ENCODE results near the gene COL8A2.

COL8A2 gene

DNA sequence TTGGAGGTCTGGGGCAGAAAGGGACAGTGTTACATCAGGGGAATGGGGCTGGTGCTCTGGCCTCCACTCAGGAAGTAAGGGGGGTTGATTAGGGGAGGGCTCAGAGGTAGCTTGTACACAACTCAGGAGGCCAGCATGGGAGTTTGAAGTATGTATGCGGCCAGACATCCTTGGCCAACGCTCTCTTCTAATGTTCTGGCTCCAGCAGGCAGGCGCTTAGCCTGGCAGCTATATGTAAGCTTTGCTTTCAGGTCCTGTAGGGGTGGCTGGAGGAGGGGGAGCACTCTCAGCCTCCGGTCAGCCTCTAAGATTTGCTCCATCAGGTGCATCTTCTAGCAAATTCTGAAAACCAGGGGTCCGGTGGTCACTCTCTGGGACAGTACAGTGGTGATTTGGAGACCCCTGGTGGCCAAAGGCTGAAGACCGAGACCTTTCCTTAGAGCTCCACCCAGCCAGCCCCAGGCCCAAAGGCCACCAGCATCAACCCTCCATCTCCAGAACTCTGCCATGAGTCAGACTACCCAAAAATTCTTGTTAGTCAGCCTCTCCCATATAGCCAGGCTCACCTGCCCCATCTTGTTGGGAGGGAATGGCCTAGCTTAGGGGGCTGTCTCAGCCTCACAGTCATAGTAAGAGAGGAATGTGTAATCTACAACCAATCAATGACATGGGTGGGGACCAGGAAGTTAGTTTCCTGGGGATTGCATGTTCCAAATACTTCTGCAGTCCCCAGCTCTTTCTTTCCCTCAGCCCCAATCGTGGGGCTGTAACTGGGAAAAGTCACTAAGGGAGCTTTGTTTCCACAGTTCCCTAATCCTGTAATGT lies 9.7 kb upstream of the COL8A2 start:
- DNase-seq: peak; percentile 68

DNA sequence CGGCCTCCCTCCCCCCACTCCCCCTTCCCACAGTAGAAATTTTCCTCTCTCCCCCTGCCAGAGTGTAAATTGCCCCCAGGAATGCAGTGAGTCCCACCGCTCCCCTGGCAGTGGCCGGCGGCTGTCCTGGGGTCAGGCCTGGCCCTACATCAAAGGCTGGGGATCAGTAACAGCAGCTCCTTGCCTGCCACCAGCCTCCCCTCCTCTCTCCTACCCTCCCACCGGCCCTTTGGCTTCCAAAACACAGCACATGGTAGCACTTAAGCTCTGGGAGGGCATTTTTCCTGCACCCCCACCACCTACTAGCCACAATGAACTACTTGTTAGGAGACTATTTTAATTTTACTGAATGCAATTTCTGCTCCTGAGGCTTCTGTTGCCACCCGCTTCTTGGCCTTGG lies 9.0 kb upstream of the COL8A2 start:
- DNase-seq: no peak

DNA sequence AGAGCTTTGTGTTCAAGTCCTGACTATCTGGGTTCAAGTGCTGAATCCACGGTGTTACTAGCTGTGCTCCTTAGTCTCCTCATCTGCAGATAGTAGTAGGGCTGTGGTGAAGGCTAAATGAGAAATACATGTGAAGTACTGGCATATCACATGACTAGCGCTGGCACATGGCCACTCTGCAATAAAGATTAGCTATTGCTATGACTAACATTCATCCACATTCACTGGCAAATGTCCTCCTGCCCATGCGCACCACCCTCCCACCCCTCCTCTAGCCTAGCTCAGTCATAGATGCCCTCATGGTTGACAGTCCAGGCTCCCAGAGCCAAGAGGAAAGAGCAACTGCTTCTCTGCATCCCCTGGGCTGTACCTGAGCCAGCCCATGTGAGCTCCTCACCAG lies 8.5 kb upstream of the COL8A2 start:
- DNase-seq: peak; percentile 48

DNA sequence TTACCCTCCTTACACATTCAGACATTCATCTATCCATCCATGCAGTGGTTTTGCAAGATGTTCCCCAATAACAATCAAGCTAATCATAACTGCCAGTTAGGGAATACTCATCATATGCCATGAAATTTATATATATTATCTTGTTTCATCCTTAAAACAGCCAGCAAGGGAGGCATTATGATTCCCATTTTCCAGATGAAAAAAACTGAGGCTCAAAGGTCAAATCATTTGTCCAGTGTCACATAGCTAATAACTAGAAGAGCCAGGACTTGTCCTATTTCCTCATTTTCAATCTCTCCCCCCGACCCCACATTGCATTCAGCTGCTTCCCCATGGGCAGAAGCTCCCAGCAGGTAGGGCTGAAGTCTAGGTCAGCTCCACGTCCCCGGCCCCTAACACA lies 7.0 kb upstream of the COL8A2 start:
- no peak for DNase-seq

- no peak for DNase-seq
Observed at GRCh38 chr1:36128905-36129206, 3.8 kb upstream of the COL8A2 start.

DNA sequence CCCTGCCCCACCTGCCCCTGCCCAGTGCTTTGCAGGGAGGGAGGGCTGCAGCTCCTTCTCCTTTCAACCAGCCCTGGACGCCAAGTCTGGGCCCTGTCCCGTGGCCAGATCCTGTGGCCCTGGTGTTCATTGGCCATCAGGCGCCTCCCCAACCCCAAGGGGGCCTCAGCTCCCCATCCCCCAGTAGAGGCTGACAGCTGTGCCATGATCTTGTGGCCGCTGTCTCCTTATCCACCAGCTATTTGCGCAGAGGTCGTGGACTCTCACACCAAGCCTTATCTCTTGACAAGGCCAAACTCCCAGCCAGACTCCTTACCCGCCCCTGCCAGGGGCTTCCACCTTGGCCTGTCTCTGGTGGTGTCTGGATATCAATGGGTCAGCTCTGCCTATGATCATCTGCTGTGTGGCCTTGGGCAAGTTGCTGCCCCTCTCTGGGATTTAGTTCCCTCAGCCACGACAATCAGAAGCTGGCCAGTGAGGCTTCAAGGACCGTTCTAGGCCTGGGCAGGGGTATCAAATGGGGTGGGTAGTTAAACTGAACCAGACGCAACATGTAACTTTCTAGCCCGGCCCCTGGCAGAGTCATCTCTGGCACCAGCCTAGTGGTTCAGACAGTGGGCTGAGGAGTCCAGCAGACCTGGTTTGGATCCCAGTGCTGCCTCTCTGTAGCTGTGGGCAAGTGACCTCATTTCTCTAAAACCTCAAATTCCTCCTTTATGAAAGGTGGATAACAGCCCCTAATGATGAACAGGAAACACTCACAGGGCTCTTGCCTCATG lies 3.3 kb upstream of the COL8A2 start:
- no peak for DNase-seq

- DNase-seq: no peak
Observed at GRCh38 chr1:36126797-36127500, 1.9 kb upstream of the COL8A2 start.

DNA sequence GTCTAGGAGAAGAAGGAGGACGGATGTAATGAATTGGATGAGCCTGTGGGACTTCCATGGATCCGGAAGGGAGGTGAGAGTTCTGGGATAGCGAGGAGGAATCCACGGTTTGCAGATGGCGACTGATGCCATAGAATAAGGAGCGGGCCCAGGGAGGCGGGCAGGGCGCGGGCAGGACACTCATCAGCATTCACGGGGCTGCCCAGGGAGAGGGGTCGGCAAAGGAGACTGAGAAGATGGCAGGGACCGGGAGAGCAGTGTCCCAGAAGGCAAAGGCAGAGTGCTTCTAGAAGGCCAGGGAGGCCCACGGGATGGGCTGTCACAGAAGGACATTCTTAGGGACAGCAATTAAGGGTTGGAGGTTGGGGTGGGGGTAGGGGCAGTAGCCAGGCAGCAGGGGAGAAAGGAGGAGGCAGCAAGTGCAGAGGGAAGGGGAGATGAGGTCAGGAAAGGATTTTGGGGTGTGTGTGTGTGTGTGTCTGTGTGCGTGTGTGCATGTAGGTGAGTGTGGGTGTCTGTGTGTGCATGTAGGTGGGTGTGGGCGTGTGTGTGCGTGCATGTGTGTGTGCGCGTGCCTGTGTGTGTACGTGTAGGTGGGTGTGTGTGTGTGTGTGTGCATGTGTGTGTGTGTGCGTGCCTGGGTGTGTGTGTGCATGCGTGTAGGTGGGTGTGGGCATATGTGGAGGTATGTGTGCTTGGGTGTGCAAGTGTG lies 1.1 kb upstream of the COL8A2 start:
- peak; percentile 28 for DNase-seq

- no peak for DNase-seq
Observed at GRCh38 chr1:36124404-36125128, 456 bp downstream of the COL8A2 start.

DNA sequence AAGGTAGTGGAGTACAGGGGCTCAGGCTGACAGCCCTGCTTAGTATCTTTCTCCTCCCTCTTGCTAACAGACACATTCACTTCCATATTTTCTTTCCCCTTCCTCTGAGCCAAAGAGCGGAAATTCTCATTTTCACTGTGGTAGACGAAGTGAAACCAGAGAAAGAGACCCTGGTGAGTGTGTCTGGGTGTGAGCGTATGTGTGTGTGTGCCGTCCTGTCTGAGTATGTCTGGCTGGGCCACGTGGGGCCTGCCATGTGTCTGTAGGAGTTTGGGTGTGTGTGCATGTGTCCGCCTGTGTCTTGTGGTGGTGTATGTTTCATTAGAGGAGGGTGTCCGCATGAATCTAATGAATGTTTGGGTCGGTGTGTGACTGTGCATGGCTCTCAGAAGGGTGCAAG lies 1.7 kb downstream of the COL8A2 start:
- no peak for DNase-seq

GRCh38 chr1:36122062-36123030 lies 2.7 kb downstream of the COL8A2 start:
- no peak for DNase-seq

DNA sequence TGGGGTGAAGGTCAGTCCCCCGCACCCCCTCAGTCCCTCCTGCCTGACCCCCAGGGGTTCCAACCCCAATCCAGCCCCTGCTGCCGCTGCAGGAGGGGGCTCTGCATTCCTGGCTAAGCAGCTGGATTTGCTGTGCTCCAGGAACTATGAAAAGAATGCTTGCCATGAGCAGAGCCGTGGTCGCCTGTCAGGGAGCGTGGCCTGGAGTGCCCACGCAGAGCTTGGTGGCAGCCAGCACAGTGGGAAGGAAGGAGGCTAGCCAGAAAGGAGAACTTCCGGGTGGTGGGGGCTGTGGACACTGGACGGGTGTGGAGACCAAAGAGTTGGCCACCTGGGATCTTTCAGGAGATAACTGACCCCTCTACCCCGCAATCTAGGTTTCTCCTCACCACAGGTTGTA lies 5.6 kb downstream of the COL8A2 start:
- no peak for DNase-seq

GRCh38 chr1:36118447-36119204 lies 6.4 kb downstream of the COL8A2 start:
- no peak for DNase-seq

DNA sequence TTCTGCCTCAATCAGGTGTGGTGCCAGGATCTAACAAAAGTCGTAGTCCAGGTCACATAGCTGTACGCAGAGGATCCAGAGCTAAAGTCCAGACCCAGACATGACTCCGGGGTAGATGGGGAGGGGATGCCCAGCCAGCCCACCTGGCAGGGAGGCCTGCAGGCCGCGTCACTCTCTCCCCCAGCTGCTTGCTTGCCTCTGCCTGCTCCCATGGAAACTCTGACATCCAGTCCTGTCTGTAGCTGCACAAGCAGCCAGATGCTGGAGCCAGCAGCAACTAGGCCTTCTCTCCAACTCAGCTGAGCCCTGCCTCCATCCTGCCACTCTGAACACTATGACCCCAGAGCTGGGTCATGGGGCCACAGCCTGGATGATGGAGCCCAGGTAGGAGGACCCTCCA lies 8.1 kb downstream of the COL8A2 start:
- DNase-seq: no peak

DNA sequence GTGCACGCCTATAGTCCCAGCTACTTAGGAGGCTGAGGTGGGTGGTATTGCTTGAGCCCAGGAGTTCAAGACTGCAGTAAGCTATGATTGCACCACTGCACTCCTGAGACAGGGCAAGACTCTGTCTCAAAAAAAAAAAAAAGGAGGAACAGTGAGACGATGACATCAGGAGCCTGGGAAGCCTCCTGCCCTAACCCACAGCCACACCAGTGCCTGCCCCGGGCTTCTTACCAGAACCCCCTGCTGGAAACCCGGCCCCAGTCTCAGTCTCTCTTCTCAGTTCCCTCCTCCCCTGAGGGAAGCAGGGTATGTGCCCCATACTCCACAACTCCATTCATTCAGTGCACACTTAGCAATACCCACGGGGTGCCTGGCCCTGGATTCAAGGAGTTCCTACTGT lies 9.1 kb downstream of the COL8A2 start:
- DNase-seq: no peak

DNA sequence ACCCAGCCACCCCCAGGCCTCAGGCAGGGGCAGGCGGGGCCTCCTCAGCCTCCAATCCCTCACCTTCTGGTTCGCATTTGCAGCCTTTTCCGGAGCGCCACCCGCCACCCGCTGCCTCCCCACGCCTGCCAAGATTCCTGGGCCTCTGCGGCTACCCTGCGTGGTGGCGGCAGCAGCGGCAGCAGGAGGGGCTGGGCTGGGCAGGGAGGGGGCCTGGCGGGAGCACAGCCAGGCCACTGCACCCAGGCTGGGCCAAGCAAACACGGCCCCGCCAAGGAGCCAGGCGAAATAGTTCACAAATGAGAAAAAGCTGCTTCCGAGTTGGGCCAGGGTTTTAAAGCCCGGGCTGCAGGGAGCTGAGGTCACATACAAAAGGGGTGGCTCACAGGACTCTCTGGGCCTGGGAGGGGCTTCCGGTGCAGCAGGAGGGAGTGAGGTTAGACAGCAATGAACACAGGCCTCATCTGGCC lies 9.8 kb downstream of the COL8A2 start:
- DNase-seq: no peak

DNA sequence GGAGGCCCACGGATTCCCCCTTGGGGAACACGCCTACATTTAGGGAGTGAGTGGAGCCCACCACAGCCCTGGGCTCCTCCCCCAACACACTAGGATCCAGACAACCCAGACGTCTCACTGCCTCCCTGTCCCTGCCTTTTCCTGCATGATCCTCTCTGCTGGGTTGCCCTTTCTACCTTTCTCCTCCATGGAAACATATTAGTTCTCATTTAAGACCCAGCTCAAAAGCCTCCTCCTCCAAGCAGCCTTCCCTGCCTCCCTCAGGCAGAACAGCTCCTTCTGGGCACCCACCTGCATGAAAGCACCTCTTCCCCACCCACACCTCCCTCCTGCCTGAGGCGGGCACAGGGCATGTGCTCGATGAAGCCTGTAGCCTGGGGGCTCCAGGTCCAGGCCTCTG lies 10.7 kb downstream of the COL8A2 start:
- DNase-seq: no peak

DNA sequence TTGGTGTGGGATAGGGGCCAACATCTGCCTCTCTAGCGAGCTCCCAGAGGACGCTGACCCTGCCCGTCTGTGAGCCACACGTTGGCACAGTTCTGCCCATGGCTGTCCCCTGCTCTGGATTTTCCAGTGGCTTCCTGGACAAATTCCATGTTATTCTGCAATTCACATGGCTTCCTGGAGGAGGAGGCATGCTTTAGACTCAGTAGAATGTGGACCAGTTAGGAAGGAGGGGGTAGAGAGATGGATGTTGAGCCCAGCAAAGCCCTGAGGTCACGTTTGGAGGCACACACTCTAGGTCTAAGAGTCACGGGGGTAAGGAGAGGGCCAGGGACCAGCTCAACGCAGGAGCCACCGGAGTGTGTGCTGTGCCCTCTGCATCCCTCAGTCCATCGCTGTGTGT lies 12.2 kb downstream of the COL8A2 start:
- DNase-seq: no peak

DNA sequence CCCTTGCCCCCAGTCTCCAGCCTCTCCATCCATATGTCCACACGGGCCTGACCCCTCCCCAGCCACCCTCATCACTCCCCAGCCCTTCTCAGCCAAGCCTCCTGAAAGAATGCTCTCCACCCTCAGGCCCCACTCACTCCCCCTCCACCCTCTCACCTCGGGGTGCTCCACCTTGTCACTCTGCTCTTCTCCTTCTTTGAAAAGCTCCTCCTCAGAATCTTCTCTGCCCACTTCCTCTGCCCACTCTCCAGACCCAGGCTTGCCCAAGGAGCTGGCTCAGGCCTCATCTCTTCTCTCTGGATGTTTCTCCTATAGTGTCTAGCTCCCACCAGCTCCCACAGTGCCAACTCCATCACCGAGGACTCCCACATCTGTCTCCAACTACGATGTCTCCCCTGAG lies 13.9 kb downstream of the COL8A2 start:
- DNase-seq: no peak

DNA sequence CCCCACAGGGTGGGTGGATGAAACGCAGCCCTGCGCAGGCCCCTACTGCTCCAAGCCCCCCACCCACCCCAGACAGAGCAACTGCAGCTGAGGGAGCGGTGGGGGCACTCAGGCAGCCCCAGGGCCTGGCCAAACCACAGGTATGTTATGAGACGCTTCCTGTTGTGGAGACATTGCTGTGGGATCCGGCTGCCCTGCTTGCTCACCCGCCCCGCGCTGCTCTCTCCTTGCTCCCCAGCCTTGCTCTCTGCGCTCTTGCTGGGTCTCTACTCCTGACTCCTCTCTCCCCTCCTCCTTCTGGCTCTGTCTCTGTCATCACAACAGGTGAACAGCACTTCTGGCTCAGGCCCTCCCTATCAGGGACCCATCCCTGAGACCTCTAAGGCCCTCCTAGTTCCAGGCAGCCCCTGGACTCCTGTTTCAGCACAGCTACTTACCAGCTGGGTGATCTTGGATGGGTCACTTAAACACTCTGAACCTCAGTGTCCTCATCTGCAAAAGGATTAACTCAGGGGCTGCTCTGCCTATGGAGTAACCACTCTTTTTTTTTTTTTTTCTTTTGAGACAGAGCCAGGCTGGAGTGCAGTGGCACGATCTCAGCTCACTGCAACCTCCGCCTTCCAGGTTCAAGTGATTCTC lies 15.9 kb downstream of the COL8A2 start:
- peak; percentile 33 for DNase-seq

All from DMS53 (cell line).